Liver (tissue), 9 donors: ENCODE results near the gene PRPF40B. TPM values are rescaled to one million over a fixed set of nuclear protein-coding genes. Genes with fewer than 3 reads are reported as not detected.

Experiments
- DNase-seq: peaks from one replicate; pipeline ENCODE4 v3.0.0-alpha.2; 2017; ENCODE audit warnings: low spot score
- H3K27ac ChIP-seq, 2 donors: one replicate each; pipeline ENCODE4 v1.7.0; 2013; ENCODE audit warnings: inconsistent platforms in 2 of 2, low read length in 2 of 2, control low read depth in 1 of 2, low read depth in 1 of 2, mild to moderate bottlenecking in 1 of 2
- H3K27me3 ChIP-seq, 4 donors: one replicate each; pipeline versions ENCODE4 v1.6.1 to v1.7.0; 2013; ENCODE audit warnings: low read length in 3 of 4, inconsistent platforms in 1 of 4, mild to moderate bottlenecking in 1 of 4, moderate library complexity in 1 of 4; ENCODE audit not compliant: control insufficient read depth in 4 of 4, insufficient read depth in 4 of 4
- H3K36me3 ChIP-seq, 4 donors: one replicate each; pipeline versions ENCODE4 v1.6.1 to v1.7.0; 2013; ENCODE audit warnings: low read length in 3 of 4, mild to moderate bottlenecking in 3 of 4, low read depth in 1 of 4, moderate library complexity in 1 of 4; ENCODE audit not compliant: control insufficient read depth in 4 of 4, insufficient read depth in 3 of 4
- H3K4me1 ChIP-seq, 4 donors: one replicate each; pipeline versions ENCODE4 v1.6.1 to v1.7.0; 2013; ENCODE audit warnings: low read length in 3 of 4, mild to moderate bottlenecking in 3 of 4, moderate library complexity in 1 of 4; ENCODE audit not compliant: control insufficient read depth in 4 of 4, insufficient read depth in 4 of 4
- H3K4me3 ChIP-seq, 3 donors: one replicate each; pipeline versions ENCODE4 v1.6.1 to v1.7.0; 2013; ENCODE audit warnings: low read length in 3 of 3, control low read depth in 1 of 3, low read depth in 1 of 3, mild to moderate bottlenecking in 1 of 3
- H3K9ac ChIP-seq, 2 donors: one replicate each; pipeline ENCODE4 v1.7.0; 2013; ENCODE audit warnings: low read length in 2 of 2, mild to moderate bottlenecking in 2 of 2, moderate library complexity in 2 of 2, control low read depth in 1 of 2, low read depth in 1 of 2
- H3K9me3 ChIP-seq, 4 donors: one replicate each; pipeline versions ENCODE4 v1.6.1 to v1.7.0; 2013; ENCODE audit warnings: low read length in 3 of 4; ENCODE audit not compliant: control insufficient read depth in 4 of 4
- ATF3 ChIP-seq: IDR thresholded peaks from 2 replicates; pipeline ENCODE4 v1.6.1; 2016; ENCODE audit warnings: antibody characterized with exemption
- CTCF ChIP-seq: fragments of 150-350 bp; IDR thresholded peaks from 2 replicates; pipeline ENCODE4 v1.5.1; 2017; ENCODE audit warnings: improper control_type of control experiment, low read depth, low read length; ENCODE audit not compliant: missing input control
- EGR1 ChIP-seq, 2 donors: IDR thresholded peaks; 2 replicates each; pipeline ENCODE4 v1.6.1; 2016 to 2018; ENCODE audit warnings: antibody characterized with exemption in 2 of 2, low read depth in 2 of 2
- FOXA1 ChIP-seq: IDR thresholded peaks from 2 replicates; pipeline ENCODE4 v1.6.1; 2016; ENCODE audit warnings: antibody characterized with exemption
- FOXA2 ChIP-seq: IDR thresholded peaks from 2 replicates; pipeline ENCODE4 v1.6.1; 2016; ENCODE audit warnings: antibody characterized with exemption
- GABPA ChIP-seq, 2 donors: IDR thresholded peaks in 1 of 2; conservative IDR thresholded peaks in 1 of 2; 2 replicates each; pipeline ENCODE4 v1.6.1; 2016; ENCODE audit warnings: antibody characterized with exemption in 2 of 2, mild to moderate bottlenecking in 1 of 2, moderate library complexity in 1 of 2
- HNF4A ChIP-seq, 2 donors: conservative IDR thresholded peaks; 2 replicates each; pipeline ENCODE4 v1.6.1; 2016; ENCODE audit warnings: antibody characterized with exemption in 2 of 2, mild to moderate bottlenecking in 2 of 2
- HNF4G ChIP-seq: IDR thresholded peaks from 2 replicates; pipeline ENCODE4 v1.6.1; 2016; ENCODE audit warnings: antibody characterized with exemption
- JUND ChIP-seq, 2 donors: IDR thresholded peaks; 2 replicates each; pipeline ENCODE4 v1.6.1; 2016; ENCODE audit warnings: antibody characterized with exemption in 2 of 2
- MAX ChIP-seq: IDR thresholded peaks from 2 replicates; pipeline ENCODE4 v1.6.1; 2016; ENCODE audit warnings: antibody characterized with exemption
- NR2F2 ChIP-seq: IDR thresholded peaks from 2 replicates; pipeline ENCODE4 v1.6.1; 2016; ENCODE audit warnings: antibody characterized with exemption
- RAD21 ChIP-seq, 2 donors: IDR thresholded peaks; 2 replicates each; pipeline ENCODE4 v1.6.1; 2016; ENCODE audit warnings: antibody characterized with exemption in 2 of 2, mild to moderate bottlenecking in 2 of 2
- REST ChIP-seq: IDR thresholded peaks from 2 replicates; pipeline ENCODE4 v1.6.1; 2016; ENCODE audit warnings: antibody characterized with exemption, mild to moderate bottlenecking
- RXRA ChIP-seq, 2 donors: IDR thresholded peaks; 2 replicates each; pipeline ENCODE4 v1.6.1; 2017 to 2018; ENCODE audit warnings: antibody characterized with exemption in 2 of 2, mild to moderate bottlenecking in 1 of 2
- SP1 ChIP-seq: IDR thresholded peaks from 2 replicates; pipeline ENCODE4 v1.6.1; 2018; ENCODE audit warnings: antibody characterized with exemption, mild to moderate bottlenecking
- TAF1 ChIP-seq: conservative IDR thresholded peaks from 2 replicates; pipeline ENCODE4 v1.6.1; 2016; ENCODE audit warnings: antibody characterized with exemption, mild to moderate bottlenecking
- YY1 ChIP-seq: IDR thresholded peaks from 2 replicates; pipeline ENCODE4 v1.6.1; 2016; ENCODE audit warnings: antibody characterized with exemption, mild to moderate bottlenecking
- ZBTB33 ChIP-seq: IDR thresholded peaks from 2 replicates; pipeline ENCODE4 v1.6.1; 2016; ENCODE audit warnings: antibody characterized with exemption
- WGBS: extraction: QIAGEN DNeasy Blood & Tissue Kit; methylation state at CpG from one replicate; pipeline ENCODE4 v1.1.7; 2013; 5-methylcytosine and 5-hydroxymethylcytosine counted together
- polyA plus RNA-seq, 2 donors: library from polyadenylated mRNA; stranded (reverse) in 1 of 2; unstranded in 1 of 2; fragments of 200-250 nt in 1 of 2; fragments of >200 nt in 1 of 2; fragmentation: Nextera tagmentation in 1 of 2; extraction: Ambion mirVana in 1 of 2; gene quantifications; one replicate each; pipeline versions ENCODE4 v1.2.1 to v1.2.3, GENCODE V29; 2013 to 2015
- total RNA-seq, 2 donors: library from RNA; depleted of rRNA; stranded (reverse); fragments of >200 nt; gene quantifications; one replicate each; pipeline ENCODE4 v1.2.3, GENCODE V29; 2014
- donor health status: healthy.
- donor health status: healthy.
- donor health status: healthy.
- donor health status: healthy.
- donor health status: healthy.

Gene PRPF40B
- total and polyA plus RNA-seq, 4 donors = 2.4 to 4.8 (median 3.9) TPM

GRCh38 chr12:49582201-49582600 is 41.2 kb upstream of the PRPF40B start:
- DNase-seq = no peak
- Histone ChIP-seq H3K4me3 (no peak overlapping the region), H3K27me3 (no peaks in the 10 kb centered on the region), H3K27ac (no peak overlapping the region), H3K9ac (no peak overlapping the region), H3K4me1 (peaks cover 0 to 8% (median 5%) of the 10 kb centered on the region in 4 donors), H3K9me3 (no peaks in the 10 kb centered on the region), H3K36me3 (peaks cover 0 to 2% (median 0%) of the 10 kb centered on the region in 4 donors)
- no peak for TF ChIP-seq TAF1
- TF ChIP-seq ZBTB33 = no peak
- TF ChIP-seq JUND (IDR thresholded peaks at IDR 0.05) = no peak
- no peak for TF ChIP-seq SP1
- TF ChIP-seq HNF4G = no peak
- TF ChIP-seq RXRA (IDR thresholded peaks at IDR 0.05) = no peak
- TF ChIP-seq FOXA2 = no peak
- TF ChIP-seq EGR1 (IDR thresholded peaks at IDR 0.05; ENCODE audit: low read depth in 2 of 2) = no peak
- no peak for TF ChIP-seq FOXA1
- no peak for TF ChIP-seq ATF3
- no peak for TF ChIP-seq GABPA (IDR thresholded peaks at IDR 0.05 in 1 of 2, conservative IDR thresholded peaks at IDR 0.05 in 1 of 2)
- TF ChIP-seq MAX = no peak
- TF ChIP-seq NR2F2 = no peak
- TF ChIP-seq RAD21 (IDR thresholded peaks at IDR 0.05) = no peak
- TF ChIP-seq HNF4A (conservative IDR thresholded peaks at IDR 0.05) = no peak
- no peak for TF ChIP-seq REST
- TF ChIP-seq YY1 = no peak
- TF ChIP-seq CTCF = no peak
- 94% methylated on average over 1 of the region's 1 CpG for WGBS
